Uterus (tissue), 4 donors: ENCODE data around the gene C21orf91. TPM values are rescaled to one million over a fixed set of nuclear protein-coding genes. Genes with fewer than 3 reads are reported as not detected.
A peak's percentile ranks its signal among the peaks of the same experiment; 100 is the strongest.

Experiments
- DNase-seq, 2 donors: peaks; one replicate each; pipeline ENCODE4 v3.0.0-alpha.2; 2019 to 2020
- H3K27ac ChIP-seq, 2 donors: fragments of 200-600 bp; sonication (generic); 1 replicate in 1 of 2; 2 replicates in 1 of 2; pipeline ENCODE4 v1.5.1; 2016 to 2018
- H3K27me3 ChIP-seq, 2 donors: fragments of 200-600 bp; sonication (generic); one replicate each; pipeline ENCODE4 v1.5.1; 2018 to 2019; ENCODE audit warnings: control low read depth in 1 of 2
- H3K36me3 ChIP-seq, 2 donors: fragments of 200-600 bp; sonication (generic); one replicate each; pipeline ENCODE4 v1.5.1; 2019; ENCODE audit warnings: control low read depth in 1 of 2
- H3K4me1 ChIP-seq, 2 donors: fragments of 200-600 bp; sonication (generic); one replicate each; pipeline ENCODE4 v1.5.1; 2018 to 2019; ENCODE audit warnings: control low read depth in 1 of 2
- H3K4me3 ChIP-seq, 2 donors: fragments of 200-600 bp; sonication (generic); 1 replicate in 1 of 2; 2 replicates in 1 of 2; pipeline ENCODE4 v1.5.1; 2018 to 2019; ENCODE audit warnings: mild to moderate bottlenecking in 1 of 2
- H3K9me3 ChIP-seq, 2 donors: fragments of 200-600 bp; sonication (generic); one replicate each; pipeline ENCODE4 v1.5.1; 2019; ENCODE audit warnings: control low read depth in 1 of 2
- POLR2A ChIP-seq, 2 donors: fragments of 450-650 bp; IDR thresholded peaks; one replicate each; pipeline ENCODE4 v1.6.1; 2016; ENCODE audit warnings: antibody characterized with exemption in 2 of 2, mild to moderate bottlenecking in 1 of 2, moderate library complexity in 1 of 2
- intact Hi-C: fragments of 100-400 bp; cut with DNase I; formaldehyde crosslinking; loops from one replicate; pipeline ENCODE4 v1.15.1; 2023; ENCODE audit warnings: low total_unique reads
- total RNA-seq, 4 donors: library from RNA; depleted of rRNA in 3 of 4; stranded (reverse); fragments of >200 nt in 3 of 4; gene quantifications; one replicate each; pipeline versions ENCODE4 v1.1.0 to v1.2.4, GENCODE V29; 2014 to 2023
- TF ChIP-seq, protein P1 (sequence below), 4 experiments: fragments of 200-600 bp in 2 of 4; fragments of 450-650 bp in 2 of 4; sonication (generic) in 2 of 4; IDR thresholded peaks; one replicate each; pipeline ENCODE4 v1.5.1; 2016 to 2019; ENCODE audit warnings: antibody characterized with exemption in 4 of 4, mild to moderate bottlenecking in 2 of 4, moderate library complexity in 1 of 4
- donor health status: DM: yes; HTN: yes; CAD: no.

The C21orf91 gene
- total RNA-seq, 4 donors from 2014 or later = 21.5 to 68.4 (median 30.3) TPM

- TF ChIP-seq, protein P1, sequence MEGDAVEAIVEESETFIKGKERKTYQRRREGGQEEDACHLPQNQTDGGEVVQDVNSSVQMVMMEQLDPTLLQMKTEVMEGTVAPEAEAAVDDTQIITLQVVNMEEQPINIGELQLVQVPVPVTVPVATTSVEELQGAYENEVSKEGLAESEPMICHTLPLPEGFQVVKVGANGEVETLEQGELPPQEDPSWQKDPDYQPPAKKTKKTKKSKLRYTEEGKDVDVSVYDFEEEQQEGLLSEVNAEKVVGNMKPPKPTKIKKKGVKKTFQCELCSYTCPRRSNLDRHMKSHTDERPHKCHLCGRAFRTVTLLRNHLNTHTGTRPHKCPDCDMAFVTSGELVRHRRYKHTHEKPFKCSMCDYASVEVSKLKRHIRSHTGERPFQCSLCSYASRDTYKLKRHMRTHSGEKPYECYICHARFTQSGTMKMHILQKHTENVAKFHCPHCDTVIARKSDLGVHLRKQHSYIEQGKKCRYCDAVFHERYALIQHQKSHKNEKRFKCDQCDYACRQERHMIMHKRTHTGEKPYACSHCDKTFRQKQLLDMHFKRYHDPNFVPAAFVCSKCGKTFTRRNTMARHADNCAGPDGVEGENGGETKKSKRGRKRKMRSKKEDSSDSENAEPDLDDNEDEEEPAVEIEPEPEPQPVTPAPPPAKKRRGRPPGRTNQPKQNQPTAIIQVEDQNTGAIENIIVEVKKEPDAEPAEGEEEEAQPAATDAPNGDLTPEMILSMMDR (IDR thresholded peaks at IDR 0.05) = no peak
- no peak for TF ChIP-seq POLR2A (IDR thresholded peaks at IDR 0.05)
- H3K27me3 ChIP-seq = no peaks in the 10 kb centered on the region
- intact Hi-C loops = no loop called here
- H3K4me1 ChIP-seq = no peaks in the 10 kb centered on the region
- no peak overlapping the region for H3K27ac ChIP-seq
- H3K36me3 ChIP-seq = no peaks in the 10 kb centered on the region
- H3K4me3 ChIP-seq = no peak overlapping the region
- no peaks in the 10 kb centered on the region for H3K9me3 ChIP-seq
- no peak for DNase-seq
Measured at GRCh38 chr21:17853393-17854275, 34.5 kb upstream of the C21orf91 start.

- TF ChIP-seq, protein P1 (IDR thresholded peaks at IDR 0.05) = no peak
- H3K4me1 ChIP-seq = no peaks in the 10 kb centered on the region
- intact Hi-C loops = no loop called here
- H3K27me3 ChIP-seq = no peaks in the 10 kb centered on the region
- H3K36me3 ChIP-seq = no peaks in the 10 kb centered on the region
- no peaks in the 10 kb centered on the region for H3K9me3 ChIP-seq
- DNase-seq = peak; percentile 20 to 36
- H3K27ac ChIP-seq = no peak overlapping the region
- no peak overlapping the region for H3K4me3 ChIP-seq
Measured at GRCh38 chr21:17848228-17848627, 29.1 kb upstream of the C21orf91 start.

- Histone ChIP-seq H3K9me3 (no peaks in the 10 kb centered on the region), H3K27ac (no peak overlapping the region)
- intact Hi-C loops = no loop called here
Measured at GRCh38 chr21:17841103-17841502, 21.9 kb upstream of the C21orf91 start.

DNA sequence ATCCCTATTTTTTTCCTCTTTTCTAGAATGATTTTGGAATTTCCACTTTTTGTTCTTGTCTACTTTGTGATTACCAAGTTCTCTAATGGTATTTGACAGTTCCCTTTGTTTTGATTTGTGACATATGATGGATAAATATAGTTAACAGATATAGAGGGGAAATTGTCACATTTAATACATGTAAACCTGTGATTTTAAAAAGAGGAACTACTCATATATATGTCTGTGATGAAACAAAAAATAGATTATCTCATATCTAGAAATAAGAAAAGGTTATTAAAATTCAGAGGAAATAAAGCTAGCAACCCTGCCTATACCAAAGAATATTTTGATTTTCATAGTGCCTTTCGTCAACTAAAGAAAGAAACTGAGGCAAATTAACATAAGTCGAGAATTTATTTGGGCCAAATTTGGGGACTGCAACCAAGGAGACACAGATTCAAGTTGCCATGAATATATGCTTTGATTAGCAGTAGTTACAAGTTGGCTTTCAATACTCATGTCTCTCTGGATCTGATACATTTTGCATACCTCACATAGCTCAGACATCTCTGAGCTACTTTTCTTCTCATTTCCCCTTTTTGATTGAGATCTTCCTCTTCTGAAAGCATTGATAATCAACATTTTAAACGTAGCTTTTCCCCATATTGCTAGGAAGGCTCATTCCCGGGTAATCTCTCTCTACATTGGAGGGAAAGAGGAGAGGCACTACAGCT lies 15.6 kb upstream of the C21orf91 start:
- TF ChIP-seq POLR2A (IDR thresholded peaks at IDR 0.05) = no peak
- TF ChIP-seq, protein P1 (IDR thresholded peaks at IDR 0.05) = no peak
- no peaks in the 10 kb centered on the region for H3K4me1 ChIP-seq
- H3K4me3 ChIP-seq = no peak overlapping the region
- DNase-seq = no peak
- intact Hi-C loops = no loop called here
- no peak overlapping the region for H3K27ac ChIP-seq
- H3K36me3 ChIP-seq = no peaks in the 10 kb centered on the region
- H3K9me3 ChIP-seq = no peaks in the 10 kb centered on the region
- no peaks in the 10 kb centered on the region for H3K27me3 ChIP-seq

More at GRCh38 chr21:17841103-17841502, 21.9 kb upstream of the C21orf91 start:
- H3K36me3 ChIP-seq = no peaks in the 10 kb centered on the region
- H3K4me1 ChIP-seq = no peaks in the 10 kb centered on the region
- no peak overlapping the region for H3K4me3 ChIP-seq
- H3K27me3 ChIP-seq = no peaks in the 10 kb centered on the region
- TF ChIP-seq, protein P1 (IDR thresholded peaks at IDR 0.05) = no peak
- no peak for TF ChIP-seq POLR2A (IDR thresholded peaks at IDR 0.05)
- no peak for DNase-seq

- TF ChIP-seq, protein P1 (IDR thresholded peaks at IDR 0.05) = no peak
- no peak for TF ChIP-seq POLR2A (IDR thresholded peaks at IDR 0.05)
- intact Hi-C loops = no loop called here
- Histone ChIP-seq H3K9me3 (no peaks in the 10 kb centered on the region), H3K27me3 (no peaks in the 10 kb centered on the region), H3K4me1 (no peaks in the 10 kb centered on the region), H3K4me3 (no peak overlapping the region), H3K27ac (no peak overlapping the region), H3K36me3 (no peaks in the 10 kb centered on the region)
- DNase-seq = no peak
Measured at GRCh38 chr21:17829472-17829871, 10.3 kb upstream of the C21orf91 start.
